ENCODE measurements around the gene GDPD5. TPM values are rescaled to one million over a fixed set of nuclear protein-coding genes. Genes with fewer than 3 reads are reported as not detected.

The GDPD5 gene
- total RNA-seq, 1 donor from 2014 or later, result 9.8 TPM

DNA sequence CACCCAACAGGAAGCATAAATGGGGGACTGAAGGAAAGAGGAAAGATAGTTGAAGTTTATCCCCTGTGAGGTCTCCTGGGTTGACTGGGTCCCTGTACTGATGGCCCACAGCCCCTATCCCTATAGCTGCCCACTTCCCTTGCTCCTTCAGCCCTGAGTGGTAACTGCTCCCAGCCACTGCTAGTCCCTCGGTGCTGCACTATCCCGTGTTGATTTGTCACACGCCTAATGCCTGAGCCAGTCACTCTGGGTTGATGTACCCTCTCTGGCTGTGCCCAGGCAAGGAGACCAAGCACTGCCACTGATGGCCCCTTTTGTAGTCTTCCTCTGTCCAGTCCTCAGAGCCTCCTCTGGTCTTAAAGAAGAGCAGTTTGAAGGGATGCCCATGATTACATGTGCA is 9.6 kb downstream of the GDPD5 start:
- no peak for DNase-seq (ENCODE audit: low read depth in 2 of 2)

DNA sequence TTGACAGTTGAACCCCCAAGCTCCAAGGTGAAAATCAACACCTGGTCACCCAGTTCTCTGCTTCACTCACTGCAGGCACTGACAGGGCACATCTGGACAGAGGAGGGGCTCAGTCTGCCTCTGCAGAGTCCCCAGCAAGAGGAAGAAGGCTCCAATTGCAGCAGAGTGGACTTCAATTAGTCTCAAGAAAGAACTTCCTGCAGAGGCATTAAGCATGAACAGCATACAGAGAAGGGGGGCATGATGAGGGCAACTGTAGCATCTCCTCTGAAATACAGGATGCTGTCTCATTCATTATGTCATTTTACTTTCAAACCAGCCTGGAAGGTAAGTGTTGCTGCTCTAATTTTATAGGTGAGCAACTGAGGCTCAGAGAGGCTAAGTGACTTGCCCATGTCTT is 11.1 kb downstream of the GDPD5 start:
- no peak for DNase-seq (ENCODE audit: low read depth in 2 of 2)

- peak; percentile 15 to 69 for DNase-seq (ENCODE audit: low read depth in 2 of 2)
Observed at GRCh38 chr11:75513250-75513649, 12.5 kb downstream of the GDPD5 start.

- no peak for DNase-seq (ENCODE audit: low read depth in 2 of 2)
Observed at GRCh38 chr11:75510723-75511019, 15.1 kb downstream of the GDPD5 start.

DNA sequence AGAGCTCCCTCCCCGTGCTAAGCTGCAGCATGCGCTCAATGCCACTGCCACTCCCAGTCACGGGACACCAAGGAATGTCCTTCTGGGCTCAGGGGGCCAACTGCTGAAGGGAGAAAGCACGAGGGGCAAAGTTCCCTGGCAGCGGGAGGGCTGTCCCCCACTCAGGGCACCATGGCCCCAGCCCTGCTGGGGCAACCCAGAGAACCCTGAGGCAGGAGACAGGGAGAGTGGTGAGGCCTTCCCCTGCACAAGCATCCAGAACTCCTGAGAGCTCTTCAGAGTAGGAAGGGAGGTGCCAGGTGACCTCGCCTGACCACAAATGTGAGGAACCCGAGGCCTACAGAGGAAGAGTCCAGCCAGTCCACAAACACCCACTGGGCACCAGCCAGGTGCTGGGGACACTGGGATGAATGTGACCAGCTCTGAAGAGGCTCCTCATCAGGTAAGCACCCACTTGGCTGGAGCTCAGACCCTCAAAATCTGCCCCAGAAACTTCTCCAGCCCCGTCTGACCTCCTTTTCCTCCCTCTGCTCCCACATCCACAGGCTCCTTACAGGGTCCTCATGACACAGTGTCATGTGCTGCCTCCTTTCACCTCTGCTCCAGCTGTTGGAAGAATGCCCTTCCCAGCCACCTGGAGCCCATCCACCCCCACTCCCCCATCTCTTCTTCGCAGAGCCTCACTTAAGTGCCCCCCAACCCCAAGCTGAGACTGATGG is 15.6 kb downstream of the GDPD5 start:
- no peak for DNase-seq (ENCODE audit: low read depth in 2 of 2)

DNA sequence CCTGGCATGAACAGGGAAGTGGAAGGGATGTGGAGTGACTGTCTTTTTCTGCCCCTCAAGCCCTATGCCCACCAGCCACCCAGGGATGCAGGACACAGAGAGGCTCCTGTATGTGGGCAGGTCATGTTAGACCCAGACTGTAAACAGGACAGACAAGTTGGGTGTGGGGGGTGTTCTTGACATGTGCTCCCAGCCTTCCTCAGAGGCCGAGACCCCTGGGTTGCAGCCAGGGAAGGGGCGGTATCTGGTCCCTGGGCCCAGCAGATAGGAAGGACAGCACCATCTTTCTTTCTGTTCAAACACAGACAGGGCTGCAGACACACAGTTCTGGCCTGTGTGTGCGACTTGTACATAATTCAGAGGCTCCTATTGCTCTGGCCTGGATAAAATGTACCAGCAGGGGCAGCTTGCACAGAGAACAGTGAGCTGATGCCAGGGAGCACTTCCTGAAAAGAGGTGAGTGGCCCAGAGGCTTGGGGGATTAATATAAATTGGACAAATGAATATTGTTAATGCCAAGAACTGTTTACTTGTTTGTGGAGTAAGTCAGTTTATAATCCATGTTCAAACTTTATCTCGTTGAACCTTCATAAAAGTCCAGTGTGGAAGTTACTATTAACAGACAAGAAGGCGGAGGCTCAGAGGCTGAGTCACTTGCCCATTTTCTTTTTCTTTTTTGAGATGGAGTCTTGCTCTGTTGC is 16.6 kb downstream of the GDPD5 start:
- no peak for DNase-seq (ENCODE audit: low read depth in 2 of 2)

DNA sequence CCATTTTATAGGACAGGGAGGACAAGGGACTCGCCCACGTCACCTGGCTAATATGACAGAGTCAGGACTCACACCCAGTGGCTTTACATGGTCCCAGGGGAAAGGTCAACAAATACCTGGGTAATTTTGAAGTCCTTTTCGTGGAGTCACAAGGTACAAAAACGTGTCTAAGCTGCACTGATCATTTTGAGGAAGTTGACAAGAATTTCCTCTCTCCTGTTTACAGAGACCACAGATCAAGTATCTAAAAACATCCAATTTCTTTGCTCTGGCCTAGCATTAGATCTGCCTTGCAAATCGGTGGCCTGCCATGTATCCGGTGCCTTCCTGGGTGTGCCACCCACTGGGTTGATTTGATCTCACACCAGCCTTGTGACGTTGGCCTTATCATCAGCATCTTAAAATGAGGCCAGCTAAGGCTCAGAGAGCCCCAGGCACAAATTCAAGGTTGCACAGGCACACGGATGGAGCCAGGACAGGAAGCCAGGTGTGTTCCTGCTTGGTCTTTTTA is 17.6 kb downstream of the GDPD5 start:
- no peak for DNase-seq (ENCODE audit: low read depth in 2 of 2)

DNA sequence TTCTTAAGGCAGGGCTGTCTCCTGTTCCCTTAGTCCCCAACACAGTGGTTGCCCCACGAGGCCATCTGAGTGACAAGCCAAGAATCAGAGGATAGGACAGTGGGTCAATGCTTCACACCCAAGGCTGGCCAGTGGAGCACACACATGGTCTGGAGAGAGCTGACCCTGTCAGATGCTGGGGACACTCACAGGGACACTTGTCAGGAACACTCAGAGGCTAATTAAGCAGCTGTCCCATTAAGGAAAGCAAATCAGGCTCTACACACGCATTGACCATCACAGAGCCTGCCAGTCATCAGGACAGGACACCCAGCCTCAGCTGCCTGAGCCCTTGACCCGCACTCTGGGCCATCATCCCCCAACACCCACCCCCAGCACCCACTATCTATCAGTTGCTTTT is 18.2 kb downstream of the GDPD5 start:
- DNase-seq (ENCODE audit: low read depth in 2 of 2), result no peak

GRCh38 chr11:75506827-75507226 is 18.9 kb downstream of the GDPD5 start:
- DNase-seq (ENCODE audit: low read depth in 2 of 2), result no peak

DNA sequence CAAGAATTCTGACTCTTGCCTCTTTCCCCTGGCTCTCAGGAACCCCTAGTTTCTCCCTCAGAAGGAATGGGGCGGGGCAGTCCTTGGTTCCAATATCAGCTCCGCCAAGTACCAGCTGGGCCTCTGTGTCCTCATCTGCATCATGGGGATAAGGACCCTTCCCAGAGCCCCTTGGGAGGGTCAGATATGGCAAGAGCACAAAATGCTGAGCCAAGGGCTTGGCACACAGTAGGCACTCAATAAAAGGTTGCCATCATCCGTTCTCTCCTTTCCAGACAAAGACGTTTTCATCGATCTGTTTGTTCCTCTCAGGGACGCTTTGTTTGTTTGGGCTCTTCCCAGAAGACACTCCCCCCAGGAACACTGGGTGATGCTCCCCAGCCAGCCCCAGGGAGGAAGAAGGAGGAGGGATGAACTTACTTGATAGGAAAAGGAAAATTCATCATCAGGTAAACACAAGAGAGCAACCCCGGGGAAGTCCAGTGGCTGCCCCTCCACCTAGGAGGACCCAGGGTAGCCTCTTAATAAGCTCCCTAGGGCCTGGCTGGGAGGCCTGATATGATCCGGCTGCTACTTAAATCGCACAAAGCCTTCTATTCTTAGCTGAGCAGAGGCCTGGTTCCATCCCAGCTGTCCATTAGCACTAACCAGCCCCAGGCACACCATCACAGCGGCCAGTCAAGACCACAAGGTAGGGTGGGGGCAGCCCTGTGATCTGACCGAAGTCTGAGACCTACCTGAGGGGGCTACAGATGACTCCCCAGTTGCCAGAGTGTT is 19.6 kb downstream of the GDPD5 start:
- DNase-seq (ENCODE audit: low read depth in 2 of 2), result no peak

- no peak for DNase-seq (ENCODE audit: low read depth in 2 of 2)
Observed at GRCh38 chr11:75504501-75504900, 21.2 kb downstream of the GDPD5 start.

- DNase-seq (ENCODE audit: low read depth in 2 of 2), result no peak
Observed at GRCh38 chr11:75503531-75504099, 22.1 kb downstream of the GDPD5 start.

DNA sequence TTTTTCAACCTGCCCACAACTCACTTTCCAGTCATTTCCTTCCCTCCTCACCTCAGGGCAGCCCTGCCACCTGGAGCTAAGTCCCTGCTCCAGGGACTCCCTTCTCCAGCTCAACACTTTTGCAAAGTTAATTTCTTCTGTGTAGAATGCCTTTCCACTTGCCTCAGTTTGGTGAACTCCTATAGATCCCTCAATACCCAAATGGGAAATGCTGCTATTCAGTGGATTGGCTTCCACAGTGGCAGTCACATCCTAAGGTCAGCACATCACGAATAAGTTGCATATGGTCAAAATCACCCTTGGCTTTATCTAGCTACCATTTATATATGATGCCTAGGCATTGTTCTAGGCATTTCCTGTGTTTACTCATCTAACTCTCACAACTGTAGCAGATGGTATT is 23.6 kb downstream of the GDPD5 start:
- DNase-seq (ENCODE audit: low read depth in 2 of 2), result no peak

DNA sequence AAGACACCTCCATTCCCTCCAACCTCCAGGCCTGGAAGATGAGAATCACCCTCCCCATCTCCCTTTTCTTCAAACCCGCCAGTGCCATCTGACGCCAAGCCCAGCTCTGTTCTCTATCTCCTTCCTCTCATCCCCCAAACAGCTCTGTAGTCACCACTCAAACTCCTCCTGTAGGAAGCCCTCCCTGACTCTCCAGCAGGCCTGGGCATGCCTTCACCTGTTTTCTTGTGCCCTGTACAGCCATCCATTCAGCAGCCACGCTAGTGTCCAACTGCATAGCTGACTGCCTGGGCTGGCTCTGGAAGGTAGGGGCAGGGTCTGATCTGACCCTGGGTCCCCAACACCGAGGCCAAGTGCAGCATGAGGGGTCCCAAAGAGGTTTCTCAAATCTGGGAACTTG is 25.0 kb downstream of the GDPD5 start:
- no peak for DNase-seq (ENCODE audit: low read depth in 2 of 2)

GRCh38 chr11:75499423-75500190 is 26.1 kb downstream of the GDPD5 start:
- no peak for DNase-seq (ENCODE audit: low read depth in 2 of 2)

- DNase-seq (ENCODE audit: low read depth in 2 of 2), result no peak
Observed at GRCh38 chr11:75498556-75499255, 27.0 kb downstream of the GDPD5 start.

DNA sequence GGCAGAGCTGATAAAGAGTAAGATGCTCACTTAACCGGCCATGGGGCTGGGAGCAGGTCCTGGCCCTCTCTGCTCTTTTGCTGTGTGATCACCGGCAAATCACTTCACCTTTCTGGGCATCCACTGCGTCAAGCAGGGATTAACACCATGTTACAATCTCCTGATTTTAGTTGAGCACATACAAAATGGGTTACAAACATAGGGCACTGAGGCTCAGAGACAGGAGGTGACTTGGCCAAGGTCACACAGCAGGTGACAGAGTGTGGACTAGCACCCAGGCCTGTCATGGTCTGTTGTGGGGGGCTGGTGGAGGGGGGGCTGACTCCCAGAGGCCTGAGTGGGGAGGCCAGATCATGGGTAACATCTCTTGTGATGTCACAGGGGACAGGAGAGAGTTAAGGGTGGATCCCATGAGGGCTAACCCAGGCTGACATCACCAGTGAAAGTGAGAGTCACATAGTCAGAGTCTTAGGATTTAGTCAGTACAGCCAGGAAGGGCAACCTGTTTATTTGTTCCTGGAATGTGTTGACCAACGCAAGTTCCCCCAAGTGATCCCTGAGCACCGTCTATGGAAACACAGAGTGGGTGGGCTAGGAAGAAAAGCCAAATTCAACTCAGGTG is 27.8 kb downstream of the GDPD5 start:
- DNase-seq (ENCODE audit: low read depth in 2 of 2), result no peak

- peak; percentile 29 to 65 for DNase-seq (ENCODE audit: low read depth in 2 of 2)
Observed at GRCh38 chr11:75496305-75496752, 29.4 kb downstream of the GDPD5 start.

DNA sequence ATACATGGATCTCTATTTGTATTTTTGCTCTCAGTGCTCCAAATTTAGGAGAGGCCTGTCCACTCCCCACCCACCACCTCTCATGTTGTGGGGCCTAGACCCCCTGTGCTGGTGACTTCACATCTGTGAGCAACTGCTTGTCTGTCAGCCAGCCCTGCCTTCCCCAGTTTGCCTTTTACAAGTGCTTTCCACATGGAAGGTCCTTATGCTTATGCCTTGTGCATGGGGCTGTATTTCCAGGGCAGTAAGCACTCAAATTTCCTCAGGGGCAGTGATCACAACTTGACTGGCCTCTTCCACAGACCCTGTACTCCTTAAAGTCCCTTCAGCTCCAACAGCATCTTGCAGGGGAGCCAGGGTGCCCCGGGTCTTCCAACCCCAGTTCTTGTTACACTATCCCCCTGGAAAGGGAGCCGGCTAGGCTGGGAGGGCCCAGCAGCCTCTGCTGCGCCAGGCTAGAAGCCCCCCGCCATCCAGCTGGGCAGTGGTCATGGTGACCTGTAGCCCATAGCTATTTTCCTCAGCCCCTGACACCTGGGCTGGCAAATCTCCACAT is 29.9 kb downstream of the GDPD5 start:
- DNase-seq (ENCODE audit: low read depth in 2 of 2), result peak in 1 of 2 donors; percentile 17

- DNase-seq (ENCODE audit: low read depth in 2 of 2), result no peak
Observed at GRCh38 chr11:75493626-75494025, 32.1 kb downstream of the GDPD5 start.
